CD1c-positive myeloid dendritic cell (primary cell): ENCODE data around the gene TEKT4.
"Not testable (repeated sequence)": the region's sequence is repeated elsewhere in the genome, so short reads cannot be mapped to it uniquely, and the experiment has no call there.

Experiments used
- DNase-seq: peaks from one replicate; pipeline ENCODE4 v3.0.0-alpha.2; 2016; ENCODE audit errors: extremely low spot score

The TEKT4 gene

DNA sequence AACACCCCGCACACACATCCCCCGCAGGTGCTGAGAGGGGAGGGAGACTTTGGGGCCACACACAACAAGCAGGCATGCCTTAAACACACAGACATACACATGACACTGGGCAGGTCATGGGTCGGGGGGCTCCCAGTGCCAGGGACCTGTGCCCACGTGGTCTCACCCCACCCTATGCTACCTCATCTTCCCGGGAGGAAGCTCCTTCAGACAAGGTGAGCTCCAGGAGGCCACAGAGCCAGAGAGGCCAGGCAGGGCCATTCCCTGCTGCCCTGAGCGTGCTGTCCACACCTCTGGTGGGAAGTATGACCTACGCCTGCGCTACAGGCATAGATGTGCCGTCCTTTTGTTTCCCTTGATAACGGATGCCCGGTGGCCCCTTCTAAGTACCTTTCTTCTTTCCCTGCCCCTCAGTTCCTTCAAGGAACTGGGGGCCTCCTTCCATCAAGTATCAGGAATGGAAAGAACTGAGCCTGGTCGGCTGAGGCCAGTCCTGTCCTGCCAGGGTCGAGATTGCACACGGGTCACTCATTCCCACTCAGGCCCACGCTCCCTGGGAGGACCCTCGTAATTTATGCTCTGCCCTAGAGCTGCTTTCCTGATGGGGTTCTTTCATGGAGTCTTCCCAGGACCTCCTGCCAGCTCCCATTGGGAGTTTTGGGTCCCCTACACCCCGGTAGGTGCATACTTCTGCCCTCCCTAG, 4.7 kb downstream of the TEKT4 start:
- DNase-seq = no peak

DNA sequence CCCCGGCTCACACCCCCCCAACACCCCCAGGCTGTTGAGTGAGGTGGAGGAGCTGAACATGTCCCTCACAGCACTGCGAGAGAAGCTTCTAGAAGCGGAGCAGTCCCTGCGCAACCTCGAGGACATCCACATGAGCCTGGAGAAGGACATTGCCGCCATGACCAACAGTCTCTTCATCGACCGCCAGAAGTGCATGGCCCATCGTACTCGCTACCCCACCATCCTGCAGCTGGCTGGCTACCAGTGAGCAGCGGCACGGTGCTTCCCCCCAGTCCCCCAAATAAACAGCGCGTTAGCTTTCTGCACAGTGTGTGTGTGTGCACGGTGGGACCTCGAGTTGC, 5.3 kb downstream of the TEKT4 start:
- no peak for DNase-seq

DNA sequence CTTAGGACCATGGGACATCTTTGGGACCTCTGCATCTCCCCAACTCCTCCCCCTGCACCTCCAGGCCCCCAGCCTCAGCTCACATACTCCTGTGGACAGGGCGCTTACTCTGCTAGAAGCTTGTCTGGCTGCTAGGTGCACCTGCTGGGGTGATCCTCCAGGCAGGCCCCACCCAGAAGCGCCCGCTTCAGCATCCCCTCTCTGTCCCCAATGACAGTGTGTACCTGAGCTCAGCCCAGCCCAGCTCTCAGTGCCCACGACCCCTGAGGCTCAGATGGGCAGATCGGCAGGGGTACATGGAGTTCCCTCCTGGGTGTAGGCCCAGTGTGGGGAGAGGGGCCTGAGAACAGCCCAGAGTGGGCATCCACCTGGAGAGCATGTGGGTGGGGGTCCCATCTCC, 5.9 kb downstream of the TEKT4 start:
- no peak for DNase-seq

DNA sequence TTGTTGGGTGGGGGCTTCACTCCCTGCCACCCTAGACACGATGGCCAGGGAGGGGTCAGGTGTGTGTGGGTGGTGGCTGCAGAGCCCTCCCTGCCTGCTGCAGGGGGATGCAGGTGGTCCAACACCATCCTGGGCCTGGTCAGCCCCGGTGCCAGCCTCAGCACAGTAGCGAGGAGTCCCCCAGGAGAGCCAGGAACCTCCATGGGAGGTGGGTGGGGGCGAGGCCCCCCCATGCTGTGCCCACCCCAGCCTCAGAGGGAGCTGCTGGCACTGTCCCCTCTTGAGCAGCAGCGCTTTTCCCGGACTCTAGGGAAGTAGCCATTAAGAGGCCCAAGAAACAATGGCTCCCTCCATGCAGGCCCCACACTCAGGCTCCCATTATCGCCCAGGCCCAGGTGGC, 7.3 kb downstream of the TEKT4 start:
- DNase-seq = not testable (repeated sequence)

DNA sequence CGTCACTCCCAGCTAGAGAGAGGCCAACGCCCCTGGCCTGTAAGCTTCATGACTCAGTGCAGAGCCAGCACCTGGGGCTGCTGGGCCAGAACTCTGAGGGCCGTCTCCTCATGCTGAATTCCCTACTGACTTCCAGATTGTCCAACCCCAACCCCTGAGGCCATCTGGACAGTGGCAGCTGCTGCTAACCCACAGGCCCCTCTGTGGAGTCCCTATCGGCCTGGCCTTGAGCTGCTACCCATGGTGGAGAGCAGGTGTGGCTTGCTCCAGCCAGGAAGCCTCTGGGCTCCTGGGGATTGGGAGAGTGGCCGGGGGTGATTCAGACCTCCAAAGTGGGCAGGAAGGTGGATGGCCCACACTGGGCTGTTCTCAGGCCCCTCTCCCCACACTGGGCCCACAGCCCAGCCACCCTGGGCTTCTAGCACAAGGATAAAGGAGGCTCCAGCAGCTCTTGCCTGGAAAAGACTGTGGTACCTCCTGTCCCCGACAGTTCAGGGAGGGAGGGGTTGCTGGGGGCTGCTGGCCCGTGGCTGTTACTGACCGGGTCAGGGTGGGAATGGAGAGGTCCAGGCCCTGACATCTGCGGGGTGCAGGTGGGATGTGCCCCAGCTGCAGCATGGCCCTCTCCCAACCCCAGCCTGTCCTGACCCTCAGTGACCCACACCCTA, 8.2 kb downstream of the TEKT4 start:
- no peak for DNase-seq

DNA sequence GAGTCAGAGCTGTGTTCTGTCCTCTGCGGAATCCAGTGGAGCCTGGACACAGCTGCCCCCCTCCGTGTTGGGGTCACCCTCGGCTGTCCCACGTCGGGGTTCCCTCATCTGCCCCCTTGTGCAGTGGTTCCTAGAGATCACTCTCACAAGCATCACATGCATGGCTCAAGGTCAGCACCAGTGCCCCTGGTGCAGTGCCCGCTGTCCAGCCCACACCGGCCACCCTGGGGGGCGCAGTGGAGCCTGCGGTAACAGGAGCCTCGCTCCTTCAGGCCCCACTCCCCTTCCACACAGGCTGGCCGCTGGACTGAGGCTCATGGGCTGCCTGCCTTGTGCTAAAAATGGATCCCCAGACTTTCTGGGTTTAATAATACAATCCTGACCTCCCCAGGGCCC, 8.8 kb downstream of the TEKT4 start:
- DNase-seq = no peak

DNA sequence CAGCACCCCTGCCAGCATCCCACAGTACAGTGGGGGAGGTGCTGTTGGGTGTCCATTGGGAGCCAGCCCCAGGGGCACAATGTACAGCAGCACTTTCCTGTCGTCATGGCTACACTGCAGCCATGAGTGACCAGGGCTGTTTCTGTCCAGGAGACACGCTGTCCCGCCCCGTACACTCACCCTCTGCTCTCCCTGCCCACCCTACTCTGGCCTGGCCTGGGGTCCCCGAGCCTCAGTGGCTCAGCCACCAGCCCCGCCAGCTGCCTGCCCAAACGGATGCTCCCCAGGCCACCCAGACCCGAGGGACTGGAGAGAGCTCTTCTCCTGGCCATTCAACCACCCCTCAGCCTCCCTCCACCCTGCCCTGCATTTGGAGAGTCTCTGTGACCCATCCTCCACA, 9.3 kb downstream of the TEKT4 start:
- no peak for DNase-seq

DNA sequence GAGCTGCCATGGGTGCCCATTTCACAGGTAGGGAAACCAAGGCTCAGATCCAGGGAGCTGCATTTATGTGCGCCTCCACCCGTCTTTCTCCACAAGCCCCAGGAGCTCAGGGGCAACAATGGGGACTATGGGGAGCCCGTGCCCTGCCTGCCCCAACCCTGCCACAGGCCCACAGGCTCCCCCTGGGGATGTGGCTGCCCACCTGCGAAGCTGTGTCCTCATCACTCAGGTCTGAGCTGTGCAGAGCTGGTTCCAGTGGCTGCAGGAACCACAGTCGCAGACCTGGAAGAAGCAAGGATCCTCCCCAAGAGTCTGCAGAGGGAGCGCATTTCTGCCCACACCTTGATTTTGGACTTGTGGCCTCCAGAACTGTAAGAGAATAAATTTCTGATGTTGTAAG, 9.8 kb downstream of the TEKT4 start:
- no peak for DNase-seq

DNA sequence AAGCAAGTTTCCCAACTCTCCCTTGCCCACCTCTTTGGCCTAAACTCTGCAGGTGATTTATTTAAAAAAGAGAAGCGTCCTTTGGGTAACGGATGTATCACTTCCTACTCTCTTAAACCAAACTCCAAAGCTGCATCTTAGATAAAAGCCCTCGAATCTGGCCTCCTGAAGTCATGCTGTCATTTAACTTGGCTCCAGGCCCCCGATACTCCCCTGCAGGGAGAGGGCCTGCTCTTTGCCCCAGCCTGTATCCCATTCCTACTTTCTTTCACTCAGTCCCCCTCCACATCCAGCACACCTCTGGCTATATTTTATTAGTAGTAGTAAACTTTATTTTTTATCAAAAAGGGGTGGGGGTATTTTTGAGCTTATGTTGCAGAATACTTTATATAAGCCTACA, 19.0 kb downstream of the TEKT4 start:
- DNase-seq = no peak

DNA sequence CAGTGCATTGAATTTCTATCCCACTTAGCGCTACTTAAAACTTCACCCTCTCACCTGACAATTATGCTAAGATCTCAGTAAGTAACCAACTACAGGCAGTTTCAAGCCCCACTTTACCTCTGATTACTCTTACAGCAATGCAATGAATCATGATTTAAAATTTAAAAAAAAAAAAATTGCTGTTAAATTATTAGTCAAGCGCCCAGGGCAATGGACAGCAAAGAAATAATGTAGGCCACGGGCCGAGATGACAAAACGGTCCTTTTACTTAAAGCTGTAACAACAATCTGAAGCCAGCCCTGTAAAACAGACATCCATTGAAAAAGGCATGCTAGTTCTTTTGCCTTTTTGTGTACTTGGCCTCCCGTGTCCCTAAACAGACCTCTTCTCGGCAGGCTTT, 24.0 kb downstream of the TEKT4 start:
- not testable (repeated sequence) for DNase-seq

DNA sequence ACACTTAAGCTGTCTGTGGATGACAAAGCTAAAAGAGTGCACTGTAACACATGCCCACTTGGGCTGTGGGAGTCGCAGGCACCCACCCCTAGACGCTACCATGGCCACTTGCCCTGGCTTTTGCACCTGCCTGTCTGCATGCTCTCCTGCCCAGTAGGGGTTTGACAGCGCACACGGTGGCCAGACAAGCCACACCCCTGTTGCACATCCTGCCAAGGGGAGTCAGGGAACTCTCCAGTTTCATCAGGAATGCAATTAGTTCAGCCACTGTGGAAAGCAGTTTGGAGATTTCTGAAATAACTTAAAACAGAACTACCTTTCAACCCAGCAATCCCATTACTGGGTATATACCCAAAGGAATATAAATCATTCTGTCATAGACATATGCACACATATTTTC, 35.7 kb downstream of the TEKT4 start:
- not testable (repeated sequence) for DNase-seq

DNA sequence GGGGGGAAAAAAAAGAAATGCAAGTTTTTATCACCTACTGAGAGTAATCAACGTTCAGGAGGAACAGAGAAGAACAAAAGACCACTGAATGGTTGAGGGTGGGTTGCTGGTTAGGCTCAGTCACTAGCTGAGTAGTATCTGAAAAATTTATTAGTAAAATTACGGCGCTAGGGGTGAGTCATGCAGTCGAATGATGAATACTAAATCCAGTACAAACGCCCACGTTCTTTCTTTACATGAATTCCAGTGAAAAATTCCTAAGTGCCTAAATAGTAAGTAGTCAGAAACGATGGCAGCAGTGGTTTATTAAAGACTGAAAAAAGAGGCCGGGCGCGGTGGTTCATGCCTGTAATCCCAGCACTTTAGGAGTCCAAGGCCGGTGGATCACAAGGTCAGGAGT, 52.0 kb downstream of the TEKT4 start:
- DNase-seq = no peak

DNA sequence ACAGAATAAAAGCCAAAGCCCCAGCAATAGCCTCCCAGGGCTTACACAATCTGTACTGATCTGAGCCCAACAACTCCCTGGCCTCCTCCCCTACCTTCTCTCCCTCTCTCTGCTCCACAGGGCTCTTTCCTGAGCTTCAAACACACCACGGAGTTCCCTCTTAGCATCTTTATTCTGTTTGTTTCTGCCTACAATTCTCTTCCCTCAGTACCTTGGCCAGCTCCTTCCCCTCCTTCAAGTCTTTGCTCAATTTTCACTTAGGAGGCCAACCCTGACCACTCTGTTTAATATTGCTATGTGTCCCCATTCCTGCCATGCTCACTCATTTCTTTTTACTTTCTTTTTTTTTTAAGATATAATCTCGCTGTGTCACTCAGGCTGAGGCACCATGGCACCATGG, 53.8 kb downstream of the TEKT4 start:
- not testable (repeated sequence) for DNase-seq
